Stimulated activated naive CD8-positive, alpha-beta T cell treated with anti-CD3 and anti-CD28 coated beads, Interleukin-15, Interleukin-2, amounts not matched to agents 100 U/mL and 50 U/mL, for 24 hours (primary cell): ENCODE measurements around the gene CAMSAP2.

Experiments used
- ATAC-seq: fragments of 150-1000 bp; cut with Tn5 transposase; one replicate; pipeline ENCODE4 v1.10.0; 2021
- DNase-seq: peaks from one replicate; pipeline ENCODE4 v3.0.0; 2021

Gene CAMSAP2

DNA sequence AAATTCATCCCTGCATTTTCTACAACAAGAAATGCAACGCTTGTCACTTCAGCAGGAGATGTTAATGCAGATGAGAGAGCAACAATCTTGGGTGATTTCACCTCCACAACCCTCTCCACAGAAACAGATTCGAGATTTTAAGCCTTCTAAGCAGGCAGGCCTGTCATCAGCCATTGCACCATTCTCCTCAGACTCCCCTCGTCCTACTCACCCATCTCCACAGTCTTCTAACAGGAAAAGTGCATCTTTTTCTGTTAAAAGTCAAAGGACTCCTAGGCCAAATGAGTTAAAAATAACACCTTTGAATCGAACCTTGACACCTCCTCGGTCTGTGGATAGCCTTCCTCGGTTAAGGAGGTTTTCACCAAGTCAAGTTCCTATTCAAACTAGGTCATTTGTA, 110.7 kb downstream of the CAMSAP2 start:
- DNase-seq (no peak), ATAC-seq (no peak)

DNA sequence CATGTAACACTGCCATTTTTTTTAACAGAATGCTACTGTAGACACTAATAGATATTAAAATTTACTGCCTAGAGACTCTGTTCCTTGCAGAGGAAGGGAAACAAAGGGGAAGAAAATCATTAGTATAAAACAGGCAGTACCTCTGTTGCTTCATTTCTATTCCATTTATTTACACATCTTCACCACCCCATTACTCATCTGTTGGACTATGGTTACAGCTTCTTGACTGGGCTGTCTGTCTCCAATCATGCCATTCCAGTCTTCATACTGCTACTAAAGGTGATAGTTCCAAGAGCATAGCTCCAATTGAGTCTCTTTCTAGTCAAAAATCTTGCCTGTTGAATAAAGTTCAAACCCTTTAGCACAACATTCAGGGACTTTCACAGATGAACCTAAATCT, 111.9 kb downstream of the CAMSAP2 start:
- ATAC-seq (no peak), DNase-seq (no peak)

DNA sequence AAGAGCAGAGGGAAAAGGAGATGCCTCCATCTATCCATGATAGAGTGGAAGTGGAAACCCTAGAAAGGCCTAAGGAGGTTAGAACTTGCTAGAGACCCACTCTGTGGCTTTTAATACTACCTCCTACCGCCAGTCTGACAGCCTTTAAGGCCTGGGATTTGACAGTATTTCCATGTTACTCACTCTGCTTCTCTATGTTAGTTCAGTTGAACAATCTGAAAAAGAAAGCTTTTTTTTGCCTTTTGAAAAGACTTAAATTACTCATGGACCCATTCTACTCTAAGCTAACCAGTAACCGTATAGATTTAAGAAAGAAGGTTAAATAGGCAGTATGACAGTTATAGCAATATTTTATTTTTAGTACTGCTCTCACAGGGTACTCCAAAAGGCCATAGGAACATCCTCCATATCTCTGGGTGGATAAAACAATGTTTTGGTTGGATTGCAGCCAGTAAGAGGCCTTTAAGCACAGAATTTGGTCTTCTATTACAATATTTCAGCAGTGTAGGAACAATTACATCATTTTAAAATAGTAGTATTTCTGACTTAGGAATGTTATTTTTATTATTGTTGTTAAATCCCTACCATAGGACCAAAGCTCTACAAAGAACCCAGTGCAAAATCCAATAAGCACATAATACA, 118.1 kb downstream of the CAMSAP2 start:
- DNase-seq (no peak), ATAC-seq (peak; percentile 52)

DNA sequence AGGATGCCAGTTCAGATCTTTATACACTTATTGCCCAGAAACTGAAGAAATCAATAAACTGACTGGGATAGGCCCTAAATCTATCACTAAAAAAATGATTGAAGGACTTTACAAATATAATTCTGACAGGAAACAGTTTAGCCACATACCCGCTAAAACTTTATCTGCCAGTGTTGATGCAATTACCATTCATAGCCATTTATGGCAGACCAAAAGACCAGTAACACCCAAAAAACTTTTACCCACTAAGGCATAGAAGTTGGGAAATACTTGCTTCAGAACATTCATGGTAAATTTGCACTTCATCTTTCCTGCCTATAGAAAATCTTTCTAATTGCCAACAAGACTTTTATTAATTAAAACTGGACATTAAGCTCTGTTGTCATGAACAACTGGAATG, 119.1 kb downstream of the CAMSAP2 start:
- DNase-seq, result no peak
- no peak for ATAC-seq

DNA sequence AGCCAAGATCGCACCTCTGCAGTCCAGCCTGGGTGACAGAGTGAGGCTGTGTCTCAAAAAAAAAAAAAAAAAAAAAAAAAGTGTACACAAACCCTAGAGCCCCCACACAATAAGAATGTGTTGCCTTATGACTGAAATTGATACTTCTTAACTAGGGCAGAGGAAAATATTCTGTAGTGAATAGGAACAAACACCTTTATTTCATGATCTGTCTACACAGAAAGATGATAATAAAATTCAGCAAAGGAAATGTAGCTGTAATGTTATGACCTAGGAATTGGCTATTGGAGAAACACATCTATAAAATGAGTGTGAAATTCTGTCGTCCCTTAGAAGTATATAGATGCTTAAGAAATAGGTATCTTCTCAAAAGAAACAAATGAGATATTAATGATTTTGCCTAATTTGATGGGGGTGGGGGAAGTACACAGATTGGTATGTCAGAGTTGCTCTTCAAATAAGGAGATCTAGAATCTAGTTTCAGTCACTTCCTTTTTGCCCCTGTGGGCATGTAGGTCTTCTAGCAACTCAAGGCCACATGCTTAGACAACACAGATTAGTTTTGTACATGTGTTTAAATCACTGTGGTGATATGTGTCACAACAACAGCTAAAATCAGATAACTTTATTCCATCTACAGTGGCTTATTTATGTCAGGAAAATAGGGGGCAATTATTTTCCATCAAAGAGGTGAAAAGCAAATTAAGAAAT, 123.4 kb downstream of the CAMSAP2 start:
- no peak for DNase-seq
- ATAC-seq, result peak; percentile 19

DNA sequence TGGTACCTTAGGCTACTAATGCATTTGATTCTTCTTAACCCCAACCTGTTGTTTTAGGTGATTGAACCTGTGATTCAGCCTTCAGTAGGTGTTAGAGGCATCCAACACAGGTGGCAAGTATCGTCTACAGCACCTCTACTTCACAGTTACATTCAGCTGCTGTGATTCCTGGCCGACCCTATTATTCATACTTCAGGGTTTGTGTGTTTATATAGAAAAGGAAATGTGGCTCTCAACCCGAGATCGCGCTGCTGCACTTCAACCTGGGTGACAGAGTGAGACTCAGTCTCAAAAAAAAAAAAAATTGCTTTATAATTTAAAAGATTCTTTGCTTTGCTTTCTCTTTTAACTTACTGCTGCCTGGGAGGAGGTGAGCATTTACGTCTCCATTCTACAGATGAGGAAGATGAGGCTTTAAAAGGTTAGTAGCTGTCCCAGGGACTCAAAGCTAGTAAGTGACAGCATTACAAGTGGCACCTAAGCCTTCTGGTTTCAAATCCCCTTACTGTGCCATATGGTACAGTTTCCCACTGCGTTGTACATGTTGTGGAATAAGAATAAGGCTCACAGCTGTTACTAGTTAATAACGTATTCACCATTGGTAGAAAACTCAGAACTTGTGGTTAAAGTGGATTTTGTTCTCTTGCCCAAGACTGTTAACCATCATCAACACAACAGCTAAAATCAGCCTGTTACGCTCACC, 124.2 kb downstream of the CAMSAP2 start:
- ATAC-seq (no peak), DNase-seq (no peak)

DNA sequence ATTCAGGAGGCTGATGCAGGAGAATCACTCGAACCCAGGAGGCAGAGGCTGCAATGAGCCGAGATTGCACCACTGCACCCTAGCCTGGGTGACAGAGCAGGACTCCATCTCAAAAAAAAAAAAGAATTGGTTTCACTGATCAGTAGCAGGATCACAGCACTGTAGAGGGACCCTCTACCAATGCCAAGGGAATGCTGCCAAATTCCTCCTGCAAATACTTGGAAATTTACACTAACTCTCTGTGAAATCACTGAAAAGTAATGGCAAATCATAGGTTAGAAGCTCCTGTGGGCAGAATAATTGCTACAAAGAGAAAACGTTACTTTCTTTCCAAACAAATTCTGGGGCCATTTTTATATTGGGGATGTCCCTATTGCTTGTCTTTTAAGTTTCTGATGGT, 127.4 kb downstream of the CAMSAP2 start:
- no peak for DNase-seq

DNA sequence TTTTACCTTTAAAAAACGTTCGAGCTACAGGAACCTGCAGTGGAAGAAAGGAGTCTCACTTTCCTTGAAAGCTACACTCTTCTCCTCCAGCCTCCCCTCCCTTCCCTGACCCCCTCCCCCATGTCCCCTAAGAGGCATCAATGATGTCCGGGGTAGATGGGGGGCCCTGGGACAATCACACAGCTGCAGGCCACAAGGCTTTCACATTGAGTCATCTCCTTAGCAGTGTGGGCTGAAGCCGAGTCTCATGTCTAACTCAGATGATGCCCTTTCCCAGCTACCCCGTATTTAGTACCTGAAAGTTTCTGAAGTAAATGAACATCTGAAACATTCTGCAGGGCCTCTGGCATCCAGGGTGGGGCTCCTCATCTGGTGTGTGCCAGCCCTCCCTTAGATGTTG, 127.8 kb downstream of the CAMSAP2 start:
- DNase-seq (peak; percentile 73), ATAC-seq (peak; percentile 93)

More for the DNA sequence above, 127.4 kb downstream of the CAMSAP2 start:
- no peak for ATAC-seq

DNA sequence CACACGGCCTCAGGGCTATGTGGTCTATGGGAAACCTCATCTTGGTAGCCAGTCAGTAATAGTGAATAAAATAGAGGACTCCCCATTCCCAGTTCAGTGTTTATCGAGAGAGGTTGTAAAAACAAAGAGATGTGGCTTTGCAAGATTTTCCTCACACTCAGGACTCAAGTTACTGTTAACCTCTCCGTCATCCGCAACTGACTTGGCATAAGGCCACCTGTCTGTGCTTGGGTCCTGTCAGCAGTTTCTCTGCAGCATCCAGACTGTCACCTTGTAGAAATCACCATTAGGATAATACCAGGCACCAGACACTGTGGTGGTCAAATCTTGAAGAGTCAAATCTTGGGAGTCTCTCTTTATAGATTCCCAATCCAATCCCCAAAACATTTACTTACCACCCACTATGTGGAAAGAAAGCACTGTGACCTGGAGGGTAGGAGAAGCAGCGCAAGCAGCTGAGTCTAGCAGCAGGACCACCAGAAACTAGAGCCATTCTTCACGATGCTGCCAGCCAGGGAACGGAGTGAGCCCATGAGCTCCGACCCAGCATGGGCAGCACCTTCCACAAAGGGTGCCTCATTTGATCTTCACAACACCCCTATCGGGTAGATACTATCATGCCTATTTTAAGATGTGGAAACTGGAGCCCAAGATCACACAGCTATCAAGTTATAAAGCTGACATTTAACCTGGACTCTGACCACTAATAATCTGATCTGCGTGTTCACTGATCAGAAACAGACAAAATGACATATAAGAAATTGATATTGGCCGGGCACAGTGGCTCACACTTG, 128.5 kb downstream of the CAMSAP2 start:
- no peak for DNase-seq
- ATAC-seq, result no peak

DNA sequence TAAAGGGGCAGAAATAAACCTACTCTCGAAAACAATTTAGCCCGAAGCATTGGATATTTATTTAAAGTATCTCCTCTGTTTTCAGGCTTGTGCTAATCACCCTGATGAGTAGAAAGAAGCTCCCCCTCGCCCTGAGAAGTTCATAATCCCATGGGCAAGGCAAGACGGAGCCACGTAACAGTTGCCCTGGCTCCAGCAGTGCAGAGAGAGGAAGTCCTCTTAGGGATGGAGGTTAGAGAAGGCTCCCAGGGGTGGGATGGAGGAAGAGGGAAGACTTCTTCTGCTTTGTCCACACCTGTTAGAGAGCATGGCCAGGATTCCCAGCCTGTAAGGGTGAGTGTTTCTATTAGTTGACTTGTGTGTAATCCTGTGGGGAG, 130.7 kb downstream of the CAMSAP2 start:
- DNase-seq (no peak), ATAC-seq (no peak)

DNA sequence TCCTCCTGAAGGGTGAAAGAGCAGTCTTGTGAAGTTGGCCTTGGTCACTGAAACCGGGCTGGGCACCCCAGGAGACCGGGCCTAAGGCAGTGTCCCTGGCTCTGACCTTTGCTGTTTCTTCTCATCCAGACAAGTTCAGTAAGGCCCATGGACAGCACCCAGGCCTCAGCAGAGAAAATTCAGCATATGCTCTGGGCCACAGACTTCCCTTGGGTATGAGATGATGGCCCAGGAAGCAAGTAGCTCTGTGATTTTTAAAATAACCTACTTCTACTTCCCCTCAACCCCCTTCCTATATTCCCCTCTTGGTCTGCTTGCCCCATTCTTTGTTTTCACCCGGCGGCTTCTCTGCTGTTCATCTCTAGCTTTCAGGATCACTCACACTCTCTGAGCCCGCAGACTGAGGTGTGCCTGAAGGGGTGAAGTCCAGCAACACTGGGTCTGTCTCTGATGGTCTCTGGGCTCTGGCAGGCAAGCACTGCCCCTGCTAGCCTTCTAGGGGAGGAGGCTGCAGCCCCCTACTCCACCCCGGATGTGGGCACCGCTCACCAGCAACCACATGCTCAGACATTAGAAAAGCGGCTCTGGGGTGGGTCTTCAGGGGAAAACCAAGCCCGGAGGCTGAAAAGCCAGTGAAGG, 131.2 kb downstream of the CAMSAP2 start:
- ATAC-seq (peak; percentile 33), DNase-seq (no peak)

DNA sequence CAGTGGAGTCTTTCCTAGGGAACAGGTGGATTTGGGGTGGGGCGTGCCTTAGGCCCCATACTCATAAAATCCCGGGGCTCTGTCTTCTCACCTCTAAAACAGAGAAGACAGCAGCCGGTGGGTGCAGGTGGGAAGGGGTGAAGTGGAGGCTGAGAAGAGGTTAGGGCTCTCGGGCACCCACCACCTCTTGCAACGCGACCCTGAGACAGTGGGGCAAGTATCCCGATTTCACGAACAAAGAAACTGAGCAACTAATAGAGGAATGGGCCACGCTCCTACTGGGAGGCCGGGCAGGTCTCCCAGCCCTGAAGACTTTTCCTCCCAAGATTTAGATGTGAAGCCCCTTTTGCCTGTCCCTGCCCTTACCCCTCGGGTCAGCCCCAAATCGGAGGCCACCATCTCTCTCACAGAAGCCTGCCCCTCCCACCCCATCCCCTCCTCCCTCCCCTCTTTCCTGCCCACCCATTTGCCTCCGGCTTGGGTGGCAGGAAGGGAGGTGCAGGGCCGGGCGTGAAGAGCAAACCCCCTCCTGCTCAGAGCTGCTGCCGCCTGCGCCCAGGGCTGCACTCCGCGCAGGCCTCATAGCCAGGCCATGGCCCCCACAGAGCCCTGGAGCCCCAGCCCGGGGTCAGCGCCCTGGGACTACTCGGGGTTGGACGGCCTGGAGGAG, 133.9 kb downstream of the CAMSAP2 start, which contains the start of gene GPR25:
TSS of gene GPR25 (plus strand) at position 536 of the 670 bp plus-strand sequence. CDS start at position 593, 57 bp downstream.
- no peak for DNase-seq
- ATAC-seq, result no peak

DNA sequence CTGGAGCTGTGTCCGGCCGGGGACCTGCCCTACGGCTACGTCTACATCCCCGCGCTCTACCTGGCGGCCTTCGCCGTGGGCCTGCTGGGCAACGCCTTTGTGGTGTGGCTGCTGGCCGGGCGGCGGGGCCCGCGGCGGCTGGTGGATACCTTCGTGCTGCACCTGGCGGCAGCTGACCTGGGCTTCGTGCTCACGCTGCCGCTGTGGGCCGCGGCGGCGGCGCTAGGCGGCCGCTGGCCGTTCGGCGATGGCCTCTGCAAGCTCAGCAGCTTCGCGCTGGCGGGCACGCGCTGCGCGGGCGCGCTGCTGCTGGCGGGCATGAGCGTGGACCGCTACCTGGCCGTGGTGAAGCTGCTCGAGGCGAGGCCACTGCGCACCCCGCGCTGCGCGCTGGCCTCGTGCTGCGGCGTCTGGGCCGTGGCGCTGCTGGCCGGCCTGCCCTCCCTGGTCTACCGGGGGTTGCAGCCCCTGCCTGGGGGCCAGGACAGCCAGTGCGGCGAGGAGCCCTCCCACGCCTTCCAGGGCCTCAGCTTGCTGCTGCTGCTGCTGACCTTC, 134.5 kb downstream of the CAMSAP2 start:
- ATAC-seq (no peak), DNase-seq (no peak)

DNA sequence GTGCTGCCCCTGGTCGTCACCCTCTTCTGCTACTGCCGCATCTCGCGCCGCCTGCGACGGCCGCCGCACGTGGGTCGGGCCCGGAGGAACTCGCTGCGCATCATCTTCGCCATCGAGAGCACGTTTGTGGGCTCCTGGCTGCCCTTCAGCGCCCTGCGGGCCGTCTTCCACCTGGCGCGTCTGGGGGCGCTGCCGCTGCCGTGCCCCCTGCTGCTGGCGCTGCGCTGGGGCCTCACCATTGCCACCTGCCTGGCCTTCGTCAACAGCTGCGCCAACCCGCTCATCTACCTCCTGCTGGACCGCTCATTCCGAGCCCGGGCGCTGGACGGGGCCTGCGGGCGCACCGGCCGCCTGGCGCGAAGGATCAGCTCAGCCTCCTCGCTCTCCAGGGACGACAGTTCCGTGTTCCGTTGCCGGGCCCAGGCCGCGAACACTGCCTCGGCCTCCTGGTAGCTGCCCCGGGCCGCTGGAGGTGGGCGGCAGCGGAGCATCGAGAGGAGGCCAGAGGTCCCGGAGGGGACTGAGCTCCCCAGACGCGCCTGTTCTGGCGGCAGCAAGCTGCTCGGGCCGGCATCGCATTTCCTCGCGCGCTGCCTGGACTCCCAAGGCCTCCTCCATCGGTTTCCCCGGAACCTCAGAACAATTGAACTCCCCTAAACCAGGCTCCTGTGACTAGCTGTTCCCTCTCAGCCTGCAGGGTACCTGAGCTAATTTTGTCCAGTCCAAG, 135.1 kb downstream of the CAMSAP2 start:
- ATAC-seq (no peak), DNase-seq (no peak)

DNA sequence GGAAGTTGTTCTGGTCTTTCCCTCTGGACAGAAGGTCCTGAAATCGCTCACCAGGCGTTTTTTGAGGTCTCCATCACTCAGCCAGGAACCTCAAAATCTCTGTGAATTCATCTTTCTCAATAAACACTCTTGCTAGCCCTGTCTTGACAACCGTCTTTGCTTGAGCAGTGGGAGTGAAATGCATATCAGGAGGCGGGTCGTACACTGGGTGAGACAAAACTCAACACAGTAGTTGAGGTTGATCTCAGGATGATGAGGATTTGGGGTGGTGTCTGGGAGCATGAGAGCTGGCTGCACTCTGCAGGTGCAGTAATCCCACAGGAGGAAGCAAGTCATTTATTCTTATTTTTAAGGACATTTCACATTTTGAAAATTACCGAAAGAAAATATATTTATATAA, 136.0 kb downstream of the CAMSAP2 start:
- DNase-seq, result no peak
- no peak for ATAC-seq

DNA sequence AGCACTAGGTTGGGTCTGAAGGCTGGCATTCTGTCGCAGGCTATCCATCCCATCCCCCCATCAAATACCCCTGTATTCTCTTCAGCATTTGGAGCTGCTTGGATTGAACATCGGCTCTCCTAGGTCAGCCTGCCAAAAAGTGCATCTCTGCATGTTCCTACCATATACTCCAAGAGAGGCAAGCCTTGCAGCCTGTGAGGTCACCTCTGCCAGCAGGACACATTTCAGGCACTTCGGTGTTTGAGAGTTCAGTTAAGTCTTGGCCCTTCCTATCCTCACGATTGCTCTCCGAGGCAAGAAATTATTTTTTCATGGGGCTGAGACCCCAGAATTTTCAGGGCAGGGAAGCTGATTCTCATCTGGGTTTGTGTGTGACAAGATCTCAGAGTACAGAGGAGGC, 136.7 kb downstream of the CAMSAP2 start:
- DNase-seq, result no peak
- no peak for ATAC-seq

DNA sequence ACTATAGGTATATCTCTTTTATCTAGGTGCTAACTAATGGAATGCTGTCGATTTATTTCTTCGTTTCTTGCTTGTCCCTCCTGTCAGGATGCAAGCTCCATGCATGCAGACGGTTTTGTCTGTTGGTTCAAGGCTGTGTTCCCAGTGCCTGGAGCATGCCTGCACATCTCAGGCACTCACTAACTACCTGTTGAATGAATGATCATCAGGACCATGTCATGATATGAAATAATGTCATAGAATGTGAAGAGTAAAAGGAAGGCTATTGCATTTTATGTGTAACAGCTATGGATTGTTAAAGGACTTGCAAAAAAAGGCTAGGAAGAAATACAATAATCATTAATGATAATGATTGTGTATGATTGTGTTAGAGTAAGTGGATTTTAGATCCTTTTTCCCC, 138.3 kb downstream of the CAMSAP2 start:
- no peak for ATAC-seq

DNA sequence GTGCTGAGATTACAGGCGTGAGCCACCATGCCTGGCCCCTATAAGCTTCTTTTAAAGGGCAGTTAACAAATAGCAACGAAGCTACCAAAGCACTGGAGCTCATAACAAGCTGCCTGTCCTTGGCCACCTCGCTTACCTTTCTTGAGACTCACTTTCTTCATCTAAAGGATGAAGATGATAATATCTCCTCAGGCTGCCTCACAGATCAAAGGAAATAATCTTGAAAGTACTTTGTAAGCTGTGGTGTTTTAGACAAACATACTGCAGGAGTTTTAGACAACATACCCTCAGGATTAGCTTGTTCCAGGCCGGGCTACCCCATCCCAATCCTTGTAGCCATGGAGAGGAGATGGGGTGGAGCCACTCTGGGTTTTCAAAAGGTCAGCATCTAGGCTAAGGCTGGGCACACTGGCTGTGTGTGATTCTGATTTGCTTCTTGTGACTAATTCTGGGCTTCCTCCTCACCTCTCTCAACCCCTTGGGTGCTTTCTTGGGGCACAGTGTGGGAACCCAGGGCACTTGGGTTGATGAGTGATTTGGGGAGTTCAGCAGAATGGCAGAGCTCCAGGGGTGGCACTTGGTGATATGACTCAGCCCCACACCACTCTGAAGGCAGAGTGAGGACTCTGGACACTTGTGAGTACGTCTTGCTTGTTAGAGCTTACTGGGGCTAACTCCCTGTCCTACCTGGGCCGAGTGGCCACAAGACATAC, 139.3 kb downstream of the CAMSAP2 start:
- DNase-seq (peak; percentile 62), ATAC-seq (peak; percentile 89)

More for the DNA sequence above, 138.3 kb downstream of the CAMSAP2 start:
- no peak for DNase-seq

DNA sequence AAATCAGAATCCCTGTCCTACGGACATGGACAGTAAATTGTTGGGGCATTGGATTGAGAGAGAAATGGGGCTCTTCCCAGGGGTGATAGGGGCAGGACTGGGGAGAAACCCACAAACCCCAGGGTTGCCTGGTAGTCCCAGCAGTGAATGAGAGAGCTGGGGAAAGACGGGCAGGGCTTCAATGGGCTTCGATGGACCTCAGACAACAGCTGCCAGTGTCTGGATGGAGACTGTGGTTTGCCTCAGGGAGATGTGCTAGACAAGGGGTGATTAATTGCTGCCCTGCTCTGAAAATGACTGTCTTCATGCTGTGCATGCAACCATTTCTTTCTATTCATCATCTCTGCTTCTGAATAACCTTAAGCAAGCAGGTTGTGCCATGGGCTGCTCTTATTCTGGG, 141.5 kb downstream of the CAMSAP2 start:
- DNase-seq, result no peak
- peak; percentile 76 for ATAC-seq

DNA sequence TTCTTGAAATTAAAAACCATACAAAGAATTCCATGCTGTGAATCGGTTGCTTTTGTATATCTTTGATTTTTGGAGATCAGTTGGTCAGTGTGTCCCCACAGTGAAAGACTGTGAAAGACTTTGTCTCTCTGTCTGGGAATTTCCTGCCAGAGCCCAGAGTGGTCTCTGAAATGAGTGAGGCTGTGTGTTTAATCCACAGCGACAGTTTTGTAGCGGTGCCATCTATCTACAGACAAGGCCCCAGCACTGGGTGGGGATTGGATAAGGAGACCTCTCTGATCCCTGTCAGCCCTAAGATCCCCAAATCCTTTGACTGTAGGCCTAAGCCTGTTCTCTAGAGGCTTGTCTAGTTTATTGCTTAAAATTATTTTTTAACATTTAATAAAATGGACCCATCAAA, 144.4 kb downstream of the CAMSAP2 start:
- DNase-seq (no peak), ATAC-seq (no peak)
